GM12878 (cell line): ENCODE measurements around the gene MAGI2.

Experiments
- CHD1 ChIP-seq: IDR thresholded peaks from 2 replicates; pipeline ENCODE4 v1.6.1; 2012; ENCODE audit warnings: low read depth, low read length, improper control_type of control experiment
- EZH2 ChIP-seq: IDR thresholded peaks from 2 replicates; pipeline ENCODE4 v1.6.1; 2012; ENCODE audit warnings: low read depth, mild to moderate bottlenecking, control low read depth, inconsistent platforms, low read length, borderline replicate concordance; ENCODE audit not compliant: control insufficient read depth
- POLR2AphosphoS5 ChIP-seq: IDR thresholded peaks from 2 replicates; pipeline ENCODE4 v1.6.1; 2011; ENCODE audit warnings: mild to moderate bottlenecking, low read length, inconsistent platforms
- TF ChIP-seq, protein P1 (sequence below), 3 experiments: IDR thresholded peaks in 2 of 3; conservative IDR thresholded peaks in 1 of 3; 2 replicates each; pipeline ENCODE4 v1.5.1; 2011; ENCODE audit warnings: low read depth in 3 of 3, low read length in 3 of 3, mild to moderate bottlenecking in 3 of 3, control low read depth in 2 of 3, moderate library complexity in 2 of 3, inconsistent platforms in 1 of 3, mixed read lengths in 1 of 3; ENCODE audit not compliant: control insufficient read depth in 2 of 3, insufficient read depth in 1 of 3; ENCODE audit errors: extremely low read depth in 1 of 3
- TF ChIP-seq, protein P2 (sequence below): fragments of 450-650 bp; IDR thresholded peaks from 2 replicates; pipeline ENCODE4 v1.6.1; 2017; ENCODE audit warnings: mild to moderate bottlenecking
- TF ChIP-seq, protein P3 (sequence below): fragments of 450-650 bp; conservative IDR thresholded peaks from 2 replicates; pipeline ENCODE4 v1.6.1; 2017; ENCODE audit warnings: mild to moderate bottlenecking, moderate library complexity

DNA sequence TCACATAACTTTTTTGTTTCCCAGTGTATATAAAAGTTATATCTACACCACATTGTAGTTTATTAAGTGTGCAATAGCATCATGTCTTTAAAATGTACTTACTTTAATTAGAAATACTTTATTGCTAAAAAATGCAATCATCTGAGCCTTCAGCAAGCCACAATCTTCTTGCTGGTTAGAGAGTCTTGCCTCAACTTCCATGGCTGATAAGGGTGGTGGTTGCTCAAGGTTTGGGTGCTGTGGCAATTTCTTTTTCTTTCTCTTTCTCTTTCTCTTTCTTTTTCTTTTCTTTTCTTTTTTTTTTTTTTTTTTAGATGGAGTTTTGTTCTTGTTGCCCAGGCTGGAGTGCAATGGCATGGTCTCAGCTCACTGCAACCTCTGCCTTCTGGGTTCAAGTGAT, 360.0 kb downstream of the MAGI2 start:
- TF ChIP-seq, protein P1, sequence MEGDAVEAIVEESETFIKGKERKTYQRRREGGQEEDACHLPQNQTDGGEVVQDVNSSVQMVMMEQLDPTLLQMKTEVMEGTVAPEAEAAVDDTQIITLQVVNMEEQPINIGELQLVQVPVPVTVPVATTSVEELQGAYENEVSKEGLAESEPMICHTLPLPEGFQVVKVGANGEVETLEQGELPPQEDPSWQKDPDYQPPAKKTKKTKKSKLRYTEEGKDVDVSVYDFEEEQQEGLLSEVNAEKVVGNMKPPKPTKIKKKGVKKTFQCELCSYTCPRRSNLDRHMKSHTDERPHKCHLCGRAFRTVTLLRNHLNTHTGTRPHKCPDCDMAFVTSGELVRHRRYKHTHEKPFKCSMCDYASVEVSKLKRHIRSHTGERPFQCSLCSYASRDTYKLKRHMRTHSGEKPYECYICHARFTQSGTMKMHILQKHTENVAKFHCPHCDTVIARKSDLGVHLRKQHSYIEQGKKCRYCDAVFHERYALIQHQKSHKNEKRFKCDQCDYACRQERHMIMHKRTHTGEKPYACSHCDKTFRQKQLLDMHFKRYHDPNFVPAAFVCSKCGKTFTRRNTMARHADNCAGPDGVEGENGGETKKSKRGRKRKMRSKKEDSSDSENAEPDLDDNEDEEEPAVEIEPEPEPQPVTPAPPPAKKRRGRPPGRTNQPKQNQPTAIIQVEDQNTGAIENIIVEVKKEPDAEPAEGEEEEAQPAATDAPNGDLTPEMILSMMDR (IDR thresholded peaks at IDR 0.05 in 2 of 3, conservative IDR thresholded peaks at IDR 0.05 in 1 of 3; ENCODE audit: control insufficient read depth in 2 of 3, extremely low read depth in 1 of 3, insufficient read depth in 1 of 3, low read depth in 3 of 3, low read length in 3 of 3) = no peak
- no peak for TF ChIP-seq CHD1
- TF ChIP-seq EZH2 = no peak
- TF ChIP-seq, protein P2, sequence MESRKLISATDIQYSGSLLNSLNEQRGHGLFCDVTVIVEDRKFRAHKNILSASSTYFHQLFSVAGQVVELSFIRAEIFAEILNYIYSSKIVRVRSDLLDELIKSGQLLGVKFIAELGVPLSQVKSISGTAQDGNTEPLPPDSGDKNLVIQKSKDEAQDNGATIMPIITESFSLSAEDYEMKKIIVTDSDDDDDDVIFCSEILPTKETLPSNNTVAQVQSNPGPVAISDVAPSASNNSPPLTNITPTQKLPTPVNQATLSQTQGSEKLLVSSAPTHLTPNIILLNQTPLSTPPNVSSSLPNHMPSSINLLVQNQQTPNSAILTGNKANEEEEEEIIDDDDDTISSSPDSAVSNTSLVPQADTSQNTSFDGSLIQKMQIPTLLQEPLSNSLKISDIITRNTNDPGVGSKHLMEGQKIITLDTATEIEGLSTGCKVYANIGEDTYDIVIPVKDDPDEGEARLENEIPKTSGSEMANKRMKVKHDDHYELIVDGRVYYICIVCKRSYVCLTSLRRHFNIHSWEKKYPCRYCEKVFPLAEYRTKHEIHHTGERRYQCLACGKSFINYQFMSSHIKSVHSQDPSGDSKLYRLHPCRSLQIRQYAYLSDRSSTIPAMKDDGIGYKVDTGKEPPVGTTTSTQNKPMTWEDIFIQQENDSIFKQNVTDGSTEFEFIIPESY = no peak
- no peak for TF ChIP-seq POLR2AphosphoS5
- TF ChIP-seq, protein P3, sequence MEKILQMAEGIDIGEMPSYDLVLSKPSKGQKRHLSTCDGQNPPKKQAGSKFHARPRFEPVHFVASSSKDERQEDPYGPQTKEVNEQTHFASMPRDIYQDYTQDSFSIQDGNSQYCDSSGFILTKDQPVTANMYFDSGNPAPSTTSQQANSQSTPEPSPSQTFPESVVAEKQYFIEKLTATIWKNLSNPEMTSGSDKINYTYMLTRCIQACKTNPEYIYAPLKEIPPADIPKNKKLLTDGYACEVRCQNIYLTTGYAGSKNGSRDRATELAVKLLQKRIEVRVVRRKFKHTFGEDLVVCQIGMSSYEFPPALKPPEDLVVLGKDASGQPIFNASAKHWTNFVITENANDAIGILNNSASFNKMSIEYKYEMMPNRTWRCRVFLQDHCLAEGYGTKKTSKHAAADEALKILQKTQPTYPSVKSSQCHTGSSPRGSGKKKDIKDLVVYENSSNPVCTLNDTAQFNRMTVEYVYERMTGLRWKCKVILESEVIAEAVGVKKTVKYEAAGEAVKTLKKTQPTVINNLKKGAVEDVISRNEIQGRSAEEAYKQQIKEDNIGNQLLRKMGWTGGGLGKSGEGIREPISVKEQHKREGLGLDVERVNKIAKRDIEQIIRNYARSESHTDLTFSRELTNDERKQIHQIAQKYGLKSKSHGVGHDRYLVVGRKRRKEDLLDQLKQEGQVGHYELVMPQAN = no peak
